Measurements from ENCODE around the gene TRAT1.

The TRAT1 gene

DNA sequence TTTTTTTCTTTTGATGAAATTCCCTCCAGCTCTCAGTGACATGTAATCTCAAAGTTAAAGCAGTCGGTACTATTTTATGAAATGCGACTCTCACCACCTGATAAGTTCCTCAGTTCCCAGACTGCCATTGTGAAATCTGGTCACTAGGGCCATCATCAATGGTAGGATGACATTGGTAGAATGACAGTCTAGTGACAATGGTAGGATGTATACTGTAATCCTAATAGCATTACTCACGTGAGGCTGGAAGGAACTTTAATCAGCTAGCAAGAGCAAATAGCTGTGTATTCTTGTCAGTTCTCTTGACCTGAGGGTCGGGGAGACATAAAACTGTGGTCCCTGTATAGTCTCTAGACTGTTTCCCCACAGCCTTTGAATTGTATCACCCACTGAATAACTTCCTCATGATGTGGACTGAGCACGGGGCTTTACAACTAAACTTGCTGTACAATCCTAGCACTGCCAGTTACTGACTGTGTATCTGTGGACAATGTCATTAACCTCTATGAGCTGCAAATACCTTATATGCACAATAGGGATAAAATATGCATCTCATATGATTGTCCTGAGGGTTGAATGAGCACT is 23.2 kb downstream of the TRAT1 start:
- in situ Hi-C loops (cut with HindIII; ENCODE audit: low pct_ligation_motif_present, low pct_unique_long_range_greater_than_20kb, low sequenced_read_pairs): no loop called here
- no peak for DNase-seq

DNA sequence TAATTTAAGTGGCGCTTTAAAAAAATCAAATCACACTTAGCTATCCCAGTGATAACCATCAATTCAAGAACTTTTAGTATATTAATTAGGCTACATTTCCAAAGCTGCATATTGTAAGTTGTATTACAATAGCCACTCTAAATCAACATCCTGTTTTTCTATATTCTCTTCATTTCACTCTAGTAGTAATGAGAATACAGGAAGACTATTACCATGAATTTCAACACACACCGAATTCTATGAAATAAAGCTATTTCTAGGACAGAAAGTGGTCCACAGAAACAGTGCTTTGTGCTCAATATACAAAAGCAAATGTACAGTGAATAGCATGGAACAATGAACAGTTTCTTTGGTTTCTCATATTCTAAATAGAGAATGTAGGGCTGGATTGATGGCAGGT is 24.6 kb downstream of the TRAT1 start:
- no peak for DNase-seq
- in situ Hi-C loops (cut with HindIII; ENCODE audit: low pct_ligation_motif_present, low pct_unique_long_range_greater_than_20kb, low sequenced_read_pairs): no loop called here

GRCh38 chr3:108849075-108849474 is 26.5 kb downstream of the TRAT1 start:
- in situ Hi-C loops (cut with HindIII; ENCODE audit: low pct_ligation_motif_present, low pct_unique_long_range_greater_than_20kb, low sequenced_read_pairs): no loop called here
- DNase-seq: no peak

- in situ Hi-C loops (cut with HindIII; ENCODE audit: low pct_ligation_motif_present, low pct_unique_long_range_greater_than_20kb, low sequenced_read_pairs): no loop called here
- no peak for DNase-seq
These were observed 38.8 kb downstream of the TRAT1 start for GRCh38 chr3:108861401-108861800.

- peak; percentile 53 for DNase-seq
- in situ Hi-C loops (cut with HindIII; ENCODE audit: low pct_ligation_motif_present, low pct_unique_long_range_greater_than_20kb, low sequenced_read_pairs): no loop called here
These were observed 40.5 kb downstream of the TRAT1 start for GRCh38 chr3:108862865-108863798.

DNA sequence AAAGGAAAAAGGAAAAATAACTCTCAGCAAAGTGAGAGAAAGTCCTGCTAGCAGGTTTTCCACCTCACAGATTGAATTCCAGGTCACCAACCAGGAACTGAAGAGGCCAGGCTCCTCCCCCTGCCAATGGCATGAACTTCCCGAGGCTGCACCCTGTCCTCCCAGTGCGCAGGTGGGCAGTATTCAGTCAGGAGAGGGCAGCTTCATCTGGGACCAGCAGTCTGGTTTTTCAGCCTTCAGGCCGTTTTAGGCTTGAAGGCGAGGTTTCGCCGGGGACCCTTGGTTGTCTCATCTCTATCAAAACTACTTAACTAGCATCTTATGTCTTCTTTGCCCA is 41.2 kb downstream of the TRAT1 start:
- in situ Hi-C loops (cut with HindIII; ENCODE audit: low pct_ligation_motif_present, low pct_unique_long_range_greater_than_20kb, low sequenced_read_pairs): no loop called here
- DNase-seq: no peak

- DNase-seq: no peak
- in situ Hi-C loops (cut with HindIII; ENCODE audit: low pct_ligation_motif_present, low pct_unique_long_range_greater_than_20kb, low sequenced_read_pairs): no loop called here
These were observed 55.3 kb downstream of the TRAT1 start for GRCh38 chr3:108877901-108878300.

DNA sequence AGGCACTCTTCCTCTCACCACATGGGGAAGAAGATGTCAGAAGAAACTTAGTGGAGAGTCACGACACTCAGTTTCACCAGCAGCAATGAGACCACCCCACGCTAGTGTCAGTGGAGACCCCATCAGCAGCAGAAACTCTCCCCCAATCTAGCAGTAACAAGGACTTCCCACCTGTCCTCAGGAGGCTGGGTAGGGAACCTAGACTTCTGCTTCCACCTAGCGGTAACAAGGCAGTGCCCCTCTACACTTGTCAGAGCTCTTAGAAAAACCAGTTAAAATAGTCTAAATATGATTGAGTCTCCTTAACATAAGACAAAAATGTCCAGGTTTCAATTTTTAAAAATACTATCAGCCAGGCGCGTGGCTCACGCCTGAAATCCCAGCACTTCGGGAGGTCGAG is 57.3 kb downstream of the TRAT1 start:
- no peak for DNase-seq
- in situ Hi-C loops (cut with HindIII; ENCODE audit: low pct_ligation_motif_present, low pct_unique_long_range_greater_than_20kb, low sequenced_read_pairs): no loop called here

DNA sequence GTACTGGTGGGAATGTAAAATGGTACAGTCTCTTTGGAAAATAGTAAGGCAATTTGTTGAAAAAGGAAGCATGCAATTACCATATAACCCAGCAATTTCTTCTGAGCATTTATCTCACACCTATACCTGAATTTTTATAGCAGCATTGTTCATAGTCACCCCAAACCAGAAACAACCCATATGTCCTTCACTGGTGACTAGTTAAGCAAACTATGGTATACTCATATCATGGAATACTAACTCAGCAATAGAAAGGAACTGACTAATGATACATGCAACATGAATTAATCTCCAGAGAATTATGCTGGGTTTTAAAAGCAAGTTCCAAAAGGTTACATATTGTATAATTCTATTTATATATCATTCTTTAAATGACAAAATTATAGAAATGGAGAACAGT is 60.2 kb downstream of the TRAT1 start:
- no peak for DNase-seq
- in situ Hi-C loops (cut with HindIII; ENCODE audit: low pct_ligation_motif_present, low pct_unique_long_range_greater_than_20kb, low sequenced_read_pairs): no loop called here

DNA sequence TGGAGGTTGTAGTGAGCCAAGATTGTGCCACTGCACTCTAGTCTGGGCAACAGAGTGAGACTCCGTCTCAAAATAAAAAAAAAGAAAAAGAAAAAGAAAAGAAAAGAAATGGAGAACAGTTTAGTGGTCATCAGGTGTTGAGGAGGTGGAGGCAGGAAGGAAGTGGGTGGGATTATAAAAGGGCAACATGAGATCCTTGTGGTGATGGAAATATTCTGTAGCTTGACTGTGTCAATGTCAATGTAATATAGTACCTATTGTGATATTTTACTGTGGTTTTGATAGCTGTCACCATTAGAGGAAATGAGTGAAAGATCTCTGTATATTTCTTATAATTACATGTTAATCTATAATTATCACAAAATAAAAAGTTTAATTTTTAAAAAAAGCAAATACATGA is 60.8 kb downstream of the TRAT1 start:
- DNase-seq: no peak
- in situ Hi-C loops (cut with HindIII; ENCODE audit: low pct_ligation_motif_present, low pct_unique_long_range_greater_than_20kb, low sequenced_read_pairs): no loop called here

GRCh38 chr3:108887121-108887520 is 64.5 kb downstream of the TRAT1 start:
- no peak for DNase-seq
- in situ Hi-C loops (cut with HindIII; ENCODE audit: low pct_ligation_motif_present, low pct_unique_long_range_greater_than_20kb, low sequenced_read_pairs): no loop called here

GRCh38 chr3:108887777-108888176 is 65.2 kb downstream of the TRAT1 start:
- in situ Hi-C loops (cut with HindIII; ENCODE audit: low pct_ligation_motif_present, low pct_unique_long_range_greater_than_20kb, low sequenced_read_pairs): no loop called here
- DNase-seq: no peak

DNA sequence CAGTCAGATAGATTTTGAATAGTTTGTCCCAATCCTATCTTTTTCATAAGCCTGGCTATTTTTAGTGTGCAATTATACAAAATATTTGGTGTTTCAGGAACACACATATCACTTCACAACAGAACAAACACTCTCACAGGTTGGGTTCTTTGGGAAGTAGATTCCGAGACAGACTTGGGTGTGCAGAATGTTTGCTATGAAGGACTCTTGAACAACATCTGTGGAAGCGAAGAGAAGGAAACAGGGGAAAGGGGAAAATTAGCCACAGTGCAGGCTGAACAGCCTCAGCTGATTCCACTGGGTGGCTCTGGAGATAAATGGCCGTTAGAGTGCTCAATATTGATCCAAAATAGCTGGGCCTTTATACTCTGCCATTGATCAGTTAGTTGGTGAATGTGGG is 69.2 kb downstream of the TRAT1 start:
- DNase-seq: no peak
- in situ Hi-C loops (cut with HindIII; ENCODE audit: low pct_ligation_motif_present, low pct_unique_long_range_greater_than_20kb, low sequenced_read_pairs): no loop called here

GRCh38 chr3:108894981-108895380 is 72.4 kb downstream of the TRAT1 start:
- in situ Hi-C loops (cut with HindIII; ENCODE audit: low pct_ligation_motif_present, low pct_unique_long_range_greater_than_20kb, low sequenced_read_pairs): no loop called here
- no peak for DNase-seq

- in situ Hi-C loops (cut with HindIII; ENCODE audit: low pct_ligation_motif_present, low pct_unique_long_range_greater_than_20kb, low sequenced_read_pairs): no loop called here
These were observed 75.3 kb downstream of the TRAT1 start for GRCh38 chr3:108897883-108898282.

GRCh38 chr3:108899530-108899929 is 76.9 kb downstream of the TRAT1 start:
- in situ Hi-C loops (cut with HindIII; ENCODE audit: low pct_ligation_motif_present, low pct_unique_long_range_greater_than_20kb, low sequenced_read_pairs): no loop called here
- no peak for DNase-seq

More at GRCh38 chr3:108897883-108898282, 75.3 kb downstream of the TRAT1 start:
- DNase-seq: no peak

Measured in ACHN (cell line).